CD4-positive, alpha-beta T cell treated with Interleukin-4 for 4 hours (primary cell): ENCODE data around the gene UBE2B.
"Not testable (repeated sequence)": the region's sequence is repeated elsewhere in the genome, so short reads cannot be mapped to it uniquely, and the experiment has no call there.

Source experiments
- DNase-seq: peaks from one replicate; pipeline ENCODE4 v3.0.0-alpha.2; 2020

UBE2B gene

GRCh38 chr5:134403951-134404350 lies 32.6 kb downstream of the UBE2B start:
- no peak for DNase-seq

- DNase-seq, result no peak
Measured at GRCh38 chr5:134406390-134406789, 35.0 kb downstream of the UBE2B start.

GRCh38 chr5:134409321-134409720 lies 38.0 kb downstream of the UBE2B start:
- DNase-seq, result peak; percentile 7

- no peak for DNase-seq
Measured at GRCh38 chr5:134410822-134411221, 39.5 kb downstream of the UBE2B start.

GRCh38 chr5:134411228-134411545 lies 39.8 kb downstream of the UBE2B start:
- DNase-seq, result no peak

- peak; percentile 90 for DNase-seq
Measured at GRCh38 chr5:134411546-134412266, 40.3 kb downstream of the UBE2B start, which contains the start of gene CDKN2AIPNL. CDKN2AIPNL (minus strand) TSS chr5:134411881; CDS start chr5:134411854, 27 bp downstream.

- DNase-seq, result no peak
Measured at GRCh38 chr5:134413046-134413445, 41.7 kb downstream of the UBE2B start.

GRCh38 chr5:134417707-134418106 lies 46.3 kb downstream of the UBE2B start:
- DNase-seq, result no peak

GRCh38 chr5:134418958-134419357 lies 47.6 kb downstream of the UBE2B start:
- no peak for DNase-seq

GRCh38 chr5:134420343-134420742 lies 49.0 kb downstream of the UBE2B start:
- no peak for DNase-seq

- not testable (repeated sequence) for DNase-seq
Measured at GRCh38 chr5:134421038-134421437, 49.7 kb downstream of the UBE2B start.

- no peak for DNase-seq
Measured at GRCh38 chr5:134422791-134423365, 51.5 kb downstream of the UBE2B start.

GRCh38 chr5:134423376-134423775 lies 52.0 kb downstream of the UBE2B start:
- DNase-seq, result no peak

GRCh38 chr5:134426361-134426760 lies 55.0 kb downstream of the UBE2B start:
- no peak for DNase-seq

- DNase-seq, result no peak
Measured at GRCh38 chr5:134427540-134428041, 56.2 kb downstream of the UBE2B start.

- no peak for DNase-seq
Measured at GRCh38 chr5:134430001-134430569, 58.7 kb downstream of the UBE2B start.

- DNase-seq, result no peak
Measured at GRCh38 chr5:134432174-134432573, 60.8 kb downstream of the UBE2B start.

- no peak for DNase-seq
Measured at GRCh38 chr5:134432677-134433359, 61.4 kb downstream of the UBE2B start.

GRCh38 chr5:134435560-134435959 lies 64.2 kb downstream of the UBE2B start:
- DNase-seq, result peak; percentile 17

GRCh38 chr5:134436523-134437339 lies 65.4 kb downstream of the UBE2B start:
- DNase-seq, result peak; percentile 74

GRCh38 chr5:134437340-134437846 lies 66.0 kb downstream of the UBE2B start:
- no peak for DNase-seq

- no peak for DNase-seq
Measured at GRCh38 chr5:134437847-134438581, 66.6 kb downstream of the UBE2B start.
